ENCODE measurements around the gene RUVBL2.
"Not testable (repeated sequence)": the region's sequence is repeated elsewhere in the genome, so short reads cannot be mapped to it uniquely, and the experiment has no call there.

Gene RUVBL2

GRCh38 chr19:49049834-49050233 lies 56.1 kb downstream of the RUVBL2 start:
- DNase-seq (ENCODE audit: low read depth in 2 of 2): not testable (repeated sequence)

DNA sequence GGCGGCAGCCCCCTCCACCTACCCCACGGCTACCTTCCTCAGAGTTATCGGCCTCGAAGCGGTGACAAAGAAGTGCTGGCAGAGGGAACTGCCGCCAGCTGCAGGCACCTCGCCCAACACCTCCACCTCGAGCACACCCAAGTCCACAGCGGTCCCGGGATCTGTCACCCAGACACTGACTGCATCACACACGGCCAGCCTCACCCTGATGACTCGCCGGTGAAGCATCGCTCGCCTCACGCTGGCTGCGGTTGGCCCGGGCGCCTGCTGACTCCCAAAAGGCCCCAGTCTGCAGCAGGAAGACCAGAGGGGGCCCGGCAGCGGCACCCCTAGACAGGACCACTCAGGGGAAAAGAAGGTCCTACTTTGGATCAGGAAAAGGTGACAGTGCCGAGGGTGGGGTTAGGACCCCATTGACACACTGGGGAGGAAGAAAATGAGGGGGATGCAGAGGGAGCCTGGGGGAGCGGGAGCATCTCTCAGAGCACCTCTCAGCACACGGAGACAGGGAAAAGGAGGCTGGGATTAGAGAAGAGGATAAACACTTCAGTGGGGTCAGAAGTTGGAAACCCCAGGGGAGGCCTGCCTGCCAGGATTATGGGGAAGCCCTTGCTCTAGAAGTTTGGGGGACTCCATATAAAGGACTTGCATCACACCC lies 56.8 kb downstream of the RUVBL2 start:
- DNase-seq (ENCODE audit: low read depth in 2 of 2): not testable (repeated sequence)

DNA sequence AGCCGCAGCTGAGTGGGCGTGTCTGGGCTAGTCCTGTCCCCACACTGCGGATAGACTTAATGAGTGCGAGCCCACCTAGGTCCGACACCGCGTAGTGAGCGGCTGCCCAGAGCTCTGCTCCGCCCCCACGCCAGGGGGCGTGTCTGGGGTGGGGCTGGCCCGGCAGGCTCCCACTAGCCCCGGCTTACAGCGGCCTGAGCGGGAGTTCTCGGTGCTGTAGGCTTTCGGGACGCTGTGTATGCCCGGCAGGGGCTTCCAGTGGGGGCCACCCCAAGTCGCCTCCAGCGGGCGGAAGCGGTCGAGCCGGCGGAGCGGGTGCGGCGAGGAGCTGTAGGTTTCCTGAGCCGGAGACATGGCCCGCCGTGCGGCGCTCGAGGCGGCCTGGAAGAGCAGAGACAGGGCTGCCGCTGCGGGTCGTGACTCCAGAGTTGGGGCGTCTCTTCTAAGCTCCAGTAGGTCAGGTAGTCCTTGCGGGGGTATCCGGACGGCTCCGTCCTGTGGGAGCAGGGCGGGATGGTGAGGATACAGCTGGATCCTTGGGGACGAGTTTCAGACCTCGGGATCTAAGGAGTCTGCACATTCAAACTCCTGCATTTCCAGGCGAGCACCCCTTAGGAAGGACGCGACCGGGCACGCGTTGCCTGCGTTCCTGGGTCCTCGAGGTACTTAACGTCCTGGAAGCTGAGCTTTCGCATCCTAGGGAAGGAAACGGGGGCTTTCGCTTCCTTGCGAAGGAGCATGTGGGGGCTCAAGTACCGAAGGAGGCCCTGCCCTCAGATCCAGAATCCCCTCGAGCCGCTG lies 62.6 kb downstream of the RUVBL2 start:
- DNase-seq (ENCODE audit: low read depth in 2 of 2): no peak

DNA sequence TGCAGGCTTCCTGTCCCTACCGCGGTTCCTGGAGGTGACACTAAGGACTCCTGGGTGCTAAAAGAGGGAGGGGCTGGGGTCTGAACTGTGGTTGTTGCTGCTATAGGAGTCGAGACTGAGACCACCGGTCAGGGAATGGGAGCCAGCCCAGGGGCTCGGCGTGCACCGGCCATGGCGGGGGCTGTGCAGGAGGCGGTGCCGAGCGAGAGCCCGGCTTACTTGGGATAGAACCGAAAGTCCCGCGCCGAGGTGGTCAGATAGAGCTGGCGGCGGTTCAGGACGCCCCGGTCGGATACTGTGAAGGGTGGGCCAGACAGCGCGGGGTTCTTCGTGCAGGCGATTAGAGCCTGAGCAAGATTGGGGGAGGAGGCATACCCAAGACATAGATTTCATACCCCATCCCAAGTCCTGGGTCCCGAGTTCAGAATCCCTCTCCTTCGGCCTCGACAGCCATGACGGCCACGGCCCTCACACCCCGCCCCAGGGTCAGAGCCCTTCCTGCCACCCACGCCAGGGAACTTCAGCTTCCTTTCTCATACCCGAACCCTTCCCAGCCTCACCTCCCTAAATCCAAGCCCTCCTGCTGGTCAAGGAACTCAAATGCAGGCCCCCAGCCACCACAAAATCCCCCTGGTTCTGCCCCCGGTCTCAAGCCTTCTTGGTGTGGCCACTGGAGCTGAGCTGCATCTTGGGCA lies 63.4 kb downstream of the RUVBL2 start:
- DNase-seq (ENCODE audit: low read depth in 2 of 2): not testable (repeated sequence)

GRCh38 chr19:49057636-49058234 lies 64.0 kb downstream of the RUVBL2 start, which contains the start of gene CGB7:
Gene CGB7, minus strand, starts transcription at chr19:49057749. Its CDS starts 2,374 bp downstream, at chr19:49055375.
- no peak for DNase-seq (ENCODE audit: low read depth in 2 of 2)

DNA sequence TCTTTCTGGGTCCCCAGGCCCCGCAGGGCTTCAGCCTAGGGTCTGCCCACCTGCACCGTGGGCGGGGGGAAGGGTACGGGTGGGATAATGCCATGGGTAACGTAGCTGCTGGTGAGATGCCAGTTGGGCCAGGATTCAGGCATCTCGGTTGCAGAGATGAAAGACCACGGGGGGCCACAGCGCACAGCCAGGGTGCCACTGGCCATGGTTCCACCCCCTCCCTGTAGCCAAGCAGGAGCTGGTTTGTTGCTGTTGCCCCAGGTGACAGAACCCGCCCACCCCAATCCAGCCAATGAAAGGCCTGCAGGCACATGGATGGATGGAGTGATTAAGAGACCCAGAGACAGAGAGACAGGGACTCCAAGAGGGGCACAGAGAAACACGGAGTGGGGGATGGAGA lies 64.9 kb downstream of the RUVBL2 start:
- no peak for DNase-seq (ENCODE audit: low read depth in 2 of 2)

DNA sequence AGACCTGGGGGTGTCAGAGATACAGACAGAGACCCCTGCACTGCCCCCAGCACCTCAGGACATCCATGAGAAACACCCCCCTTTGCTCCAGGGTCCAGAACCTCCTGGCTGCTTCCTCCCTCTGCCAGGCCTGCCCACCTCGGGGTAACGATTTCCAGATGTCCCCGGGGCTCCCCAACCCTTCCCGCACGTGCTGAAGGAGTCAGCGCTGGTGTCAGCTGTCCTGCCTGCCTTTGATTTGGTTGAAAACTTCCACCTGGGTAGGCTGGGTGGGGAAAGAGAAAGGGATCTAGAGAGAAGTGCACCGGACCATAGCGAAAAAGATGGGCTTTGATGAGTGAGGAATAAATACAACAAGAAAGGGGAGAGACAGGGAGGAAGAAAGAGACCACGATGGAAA lies 65.4 kb downstream of the RUVBL2 start:
- no peak for DNase-seq (ENCODE audit: low read depth in 2 of 2)

DNA sequence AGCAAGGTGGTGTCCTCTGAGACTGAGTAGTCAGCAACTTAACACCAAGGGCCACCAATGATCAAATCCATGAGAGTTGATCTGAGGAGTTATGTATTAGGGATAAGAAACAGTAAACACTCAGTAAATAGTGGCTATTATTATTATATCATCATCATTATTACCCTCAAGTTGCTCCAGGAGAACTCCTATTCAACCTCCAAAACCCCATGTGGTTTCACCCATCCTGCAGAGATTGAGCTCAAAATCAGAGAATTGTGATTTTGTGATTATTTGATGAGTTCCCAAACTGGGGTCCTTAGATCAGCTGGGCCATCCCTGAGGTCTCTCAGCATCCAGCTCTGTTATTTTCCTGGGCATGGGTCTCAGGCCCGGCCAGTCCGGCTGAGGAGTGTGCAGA lies 67.3 kb downstream of the RUVBL2 start:
- no peak for DNase-seq (ENCODE audit: low read depth in 2 of 2)

DNA sequence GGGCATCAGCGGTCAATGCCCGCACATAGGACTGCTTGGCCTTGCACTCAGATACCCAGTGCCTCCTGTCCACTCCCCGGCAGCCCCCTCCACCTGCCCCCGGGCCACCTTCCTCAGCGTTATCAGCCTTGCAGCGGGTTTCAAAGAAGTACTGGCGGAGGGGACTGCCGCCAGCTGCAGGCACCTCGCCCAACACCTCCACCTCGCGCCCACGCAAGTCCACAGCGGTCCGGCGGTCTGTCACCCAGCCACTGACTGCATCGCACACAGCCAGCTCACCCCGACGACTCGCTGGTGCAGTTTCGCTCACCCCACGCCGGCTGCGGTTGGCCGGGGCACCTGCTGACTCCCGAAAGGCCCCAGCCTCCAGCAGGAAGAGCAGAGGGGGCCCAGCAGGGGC lies 67.8 kb downstream of the RUVBL2 start:
- no peak for DNase-seq (ENCODE audit: low read depth in 2 of 2)

- DNase-seq (ENCODE audit: low read depth in 2 of 2): no peak
Measured at GRCh38 chr19:49064029-49064629, 70.4 kb downstream of the RUVBL2 start.

GRCh38 chr19:49064768-49065611 lies 71.3 kb downstream of the RUVBL2 start, which contains the start of gene NTF4:
Gene NTF4, minus strand, starts transcription at chr19:49064818. Its CDS starts 2,821 bp downstream, at chr19:49061997.
- no peak for DNase-seq (ENCODE audit: low read depth in 2 of 2)
